Lower lobe of right lung (tissue), 2 donors: ENCODE data around the gene TPCN1. TPM values are rescaled to one million over a fixed set of nuclear protein-coding genes. Genes with fewer than 3 reads are reported as not detected.

ENCODE experiments used
- ATAC-seq, 2 donors: fragments of 200-7000 bp; cut with Tn5 transposase; one replicate each; pipeline ENCODE4 v1.9.1; 2020 to 2022; ENCODE audit warnings: mild to moderate bottlenecking in 2 of 2, moderate library complexity in 2 of 2
- DNase-seq: peaks from one replicate; pipeline ENCODE4 v3.0.0-alpha.2; 2020
- H3K27ac ChIP-seq: fragments of 200-600 bp; one replicate; pipeline ENCODE4 v1.8.0; 2022
- H3K27me3 ChIP-seq: fragments of 200-600 bp; one replicate; pipeline ENCODE4 v1.8.0; 2022; ENCODE audit warnings: low read depth
- H3K36me3 ChIP-seq: fragments of 200-600 bp; one replicate; pipeline ENCODE4 v1.8.0; 2022; ENCODE audit warnings: mild to moderate bottlenecking
- H3K4me1 ChIP-seq: fragments of 200-600 bp; one replicate; pipeline ENCODE4 v1.8.0; 2022
- H3K4me3 ChIP-seq: fragments of 200-600 bp; one replicate; pipeline ENCODE4 v1.8.0; 2022; ENCODE audit warnings: mild to moderate bottlenecking
- H3K9me3 ChIP-seq: fragments of 200-600 bp; one replicate; pipeline ENCODE4 v1.8.0; 2022
- intact Hi-C: fragments of 100-400 bp; cut with DNase I; formaldehyde crosslinking; loops from one replicate; pipeline ENCODE4 v1.11.0; 2022
- total RNA-seq: library from RNA; stranded (reverse); fragmentation: NEBNext Ultra II Directional; extraction: Animal tissue kit (Norgen Biotek cat#: 25700); gene quantifications from one replicate; pipeline ENCODE4 v1.2.1, GENCODE V29; 2021
- TF ChIP-seq, protein P1 (sequence below): fragments of 200-600 bp; IDR thresholded peaks from one replicate; pipeline ENCODE4 v1.8.0; 2022; ENCODE audit warnings: antibody characterized with exemption, mild to moderate bottlenecking
- donor health status: DM: no; HTN: yes; CAD: no; lungs with severe emphysema.

Gene TPCN1
- total RNA-seq, 1 donor from 2014 or later, result 68.1 TPM

GRCh38 chr12:113318046-113318656 is 96.9 kb downstream of the TPCN1 start:
- H3K4me3 ChIP-seq, result no peak overlapping the region
- H3K9me3 ChIP-seq, result no peaks in the 10 kb centered on the region
- no peaks in the 10 kb centered on the region for H3K4me1 ChIP-seq
- TF ChIP-seq, protein P1, sequence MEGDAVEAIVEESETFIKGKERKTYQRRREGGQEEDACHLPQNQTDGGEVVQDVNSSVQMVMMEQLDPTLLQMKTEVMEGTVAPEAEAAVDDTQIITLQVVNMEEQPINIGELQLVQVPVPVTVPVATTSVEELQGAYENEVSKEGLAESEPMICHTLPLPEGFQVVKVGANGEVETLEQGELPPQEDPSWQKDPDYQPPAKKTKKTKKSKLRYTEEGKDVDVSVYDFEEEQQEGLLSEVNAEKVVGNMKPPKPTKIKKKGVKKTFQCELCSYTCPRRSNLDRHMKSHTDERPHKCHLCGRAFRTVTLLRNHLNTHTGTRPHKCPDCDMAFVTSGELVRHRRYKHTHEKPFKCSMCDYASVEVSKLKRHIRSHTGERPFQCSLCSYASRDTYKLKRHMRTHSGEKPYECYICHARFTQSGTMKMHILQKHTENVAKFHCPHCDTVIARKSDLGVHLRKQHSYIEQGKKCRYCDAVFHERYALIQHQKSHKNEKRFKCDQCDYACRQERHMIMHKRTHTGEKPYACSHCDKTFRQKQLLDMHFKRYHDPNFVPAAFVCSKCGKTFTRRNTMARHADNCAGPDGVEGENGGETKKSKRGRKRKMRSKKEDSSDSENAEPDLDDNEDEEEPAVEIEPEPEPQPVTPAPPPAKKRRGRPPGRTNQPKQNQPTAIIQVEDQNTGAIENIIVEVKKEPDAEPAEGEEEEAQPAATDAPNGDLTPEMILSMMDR, result no peak
- peaks cover 87% of the 10 kb centered on the region for H3K36me3 ChIP-seq
- H3K27me3 ChIP-seq, result no peaks in the 10 kb centered on the region
- no peak overlapping the region for H3K27ac ChIP-seq
- intact Hi-C loops, result no loop called here
- no peak for DNase-seq
- ATAC-seq, result no peak

DNA sequence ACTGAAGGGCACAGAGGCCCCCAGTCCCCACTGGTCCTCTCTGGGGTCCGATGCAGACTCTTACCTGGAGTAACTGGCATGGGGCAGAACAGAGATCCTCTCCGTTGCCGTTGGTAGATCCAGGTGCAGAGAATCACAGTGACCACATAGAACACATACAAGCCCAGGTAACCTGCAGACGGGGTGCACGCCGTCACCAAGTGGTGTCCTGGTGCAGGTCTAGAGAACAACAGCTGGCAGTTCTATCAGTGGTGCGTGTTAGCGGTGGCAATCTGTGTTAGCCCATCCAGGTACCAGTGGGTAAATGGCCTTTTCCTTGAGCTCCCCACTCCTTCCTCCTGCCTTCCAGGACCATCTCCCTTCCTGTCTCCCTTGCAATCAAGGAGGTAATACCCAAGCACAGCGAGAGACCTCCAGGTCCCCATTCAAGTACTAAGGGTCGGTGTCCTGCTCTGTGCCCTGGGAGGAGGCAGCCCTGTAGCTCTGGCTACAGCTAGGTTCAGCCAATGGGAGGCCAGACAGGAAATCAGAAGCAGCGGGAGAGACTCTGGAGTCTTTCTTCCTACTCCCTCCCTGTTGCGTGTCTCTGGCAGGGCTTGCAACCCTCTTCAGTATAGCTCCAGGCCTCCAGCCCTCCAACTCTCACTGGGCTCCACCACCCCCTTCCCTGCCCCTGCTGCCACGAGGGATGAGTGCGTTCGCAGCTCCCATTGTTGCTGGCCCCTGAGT is 97.8 kb downstream of the TPCN1 start:
- Histone ChIP-seq H3K4me1 (no peaks in the 10 kb centered on the region), H3K36me3 (peaks cover 78% of the 10 kb centered on the region), H3K27me3 (no peaks in the 10 kb centered on the region), H3K27ac (no peak overlapping the region), H3K4me3 (no peak overlapping the region), H3K9me3 (no peaks in the 10 kb centered on the region)
- DNase-seq (no peak), ATAC-seq (no peak)
- intact Hi-C loops, result no loop called here
- TF ChIP-seq, protein P1, result no peak

- H3K27me3 ChIP-seq, result no peaks in the 10 kb centered on the region
- intact Hi-C loops, result no loop called here
- peaks cover 64% of the 10 kb centered on the region for H3K36me3 ChIP-seq
- TF ChIP-seq, protein P1, result no peak
- ATAC-seq, result no peak
- DNase-seq, result no peak
- no peaks in the 10 kb centered on the region for H3K4me1 ChIP-seq
- no peak overlapping the region for H3K4me3 ChIP-seq
- H3K27ac ChIP-seq, result no peak overlapping the region
- H3K9me3 ChIP-seq, result no peaks in the 10 kb centered on the region
Observed at GRCh38 chr12:113320401-113320800, 99.1 kb downstream of the TPCN1 start.

DNA sequence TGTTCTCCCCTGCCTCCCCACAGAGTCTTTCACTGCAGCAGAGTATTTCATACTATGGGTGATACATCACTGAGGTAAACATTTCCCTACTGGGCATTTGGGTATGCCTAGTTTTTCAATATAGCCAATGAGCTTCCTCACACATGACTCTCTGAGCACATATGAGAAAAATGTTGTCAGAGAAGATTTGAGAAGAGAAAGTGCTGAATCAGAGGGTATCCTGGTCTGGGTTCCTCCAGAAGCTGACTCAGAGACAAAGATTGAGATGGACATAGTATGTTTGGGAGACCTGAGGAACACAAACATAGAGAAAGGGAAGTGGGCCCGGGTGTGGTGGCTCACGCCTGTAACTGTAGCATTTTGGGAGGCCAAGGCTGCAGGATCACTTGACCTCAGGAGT is 101.1 kb downstream of the TPCN1 start:
- TF ChIP-seq, protein P1, result no peak
- H3K9me3 ChIP-seq, result no peaks in the 10 kb centered on the region
- no peak overlapping the region for H3K4me3 ChIP-seq
- no peak overlapping the region for H3K27ac ChIP-seq
- ATAC-seq (peak in 1 of 2 donors; percentile 48), DNase-seq (no peak)
- H3K27me3 ChIP-seq, result no peaks in the 10 kb centered on the region
- intact Hi-C loops, result no loop called here
- peaks cover 14% of the 10 kb centered on the region for H3K4me1 ChIP-seq
- H3K36me3 ChIP-seq, result peaks cover 48% of the 10 kb centered on the region

GRCh38 chr12:113325916-113326315 is 104.7 kb downstream of the TPCN1 start:
- intact Hi-C loops, result no loop called here
- H3K4me3 ChIP-seq, result no peak overlapping the region
- ATAC-seq, result peak in 1 of 2 donors; percentile 24

More at GRCh38 chr12:113325916-113326315, 104.7 kb downstream of the TPCN1 start:
- Histone ChIP-seq H3K36me3 (peaks cover 33% of the 10 kb centered on the region), H3K9me3 (no peaks in the 10 kb centered on the region), H3K4me1 (peaks cover 24% of the 10 kb centered on the region), H3K27ac (peak overlapping the region; percentile 48), H3K27me3 (no peaks in the 10 kb centered on the region)
- TF ChIP-seq, protein P1, result no peak
- no peak for DNase-seq
